Karpas-422 (cell line): ENCODE measurements around the gene CFAP221. TPM values are rescaled to one million over a fixed set of nuclear protein-coding genes. Genes with fewer than 3 reads are reported as not detected.

ENCODE experiments used
- DNase-seq: peaks from one replicate; pipeline ENCODE4 v3.0.0-alpha.2; 2015
- H2AFZ ChIP-seq: fragments of 200-600 bp; sonication (generic); 2 replicates; pipeline ENCODE4 v1.6.1; 2014; ENCODE audit warnings: antibody characterized with exemption, low read length, mixed read lengths
- H3K27ac ChIP-seq: fragments of 200-600 bp; sonication (generic); 2 replicates; pipeline ENCODE4 v1.5.1; 2014; ENCODE audit warnings: mild to moderate bottlenecking, low read length, moderate library complexity
- H3K27me3 ChIP-seq: fragments of 200-600 bp; sonication (generic); 2 replicates; pipeline ENCODE4 v1.6.1; 2014; ENCODE audit warnings: low read length, mixed read lengths
- H3K36me3 ChIP-seq: fragments of 200-600 bp; sonication (generic); 2 replicates; pipeline ENCODE4 v1.6.1; 2014; ENCODE audit warnings: low read length, mixed read lengths; ENCODE audit not compliant: insufficient read depth
- H3K4me1 ChIP-seq: fragments of 200-600 bp; sonication (generic); 2 replicates; pipeline ENCODE4 v1.6.1; 2014; ENCODE audit warnings: mild to moderate bottlenecking, low read length, mixed read lengths
- H3K4me2 ChIP-seq: fragments of 200-600 bp; sonication (generic); 2 replicates; pipeline ENCODE4 v1.6.1; 2014; ENCODE audit warnings: low read length, low read depth, mild to moderate bottlenecking; ENCODE audit not compliant: poor library complexity, severe bottlenecking
- H3K4me3 ChIP-seq: fragments of 200-600 bp; sonication (generic); 2 replicates; pipeline ENCODE4 v1.5.1; 2014; ENCODE audit warnings: mild to moderate bottlenecking, antibody characterized with exemption, low read length, mixed read lengths
- H3K79me2 ChIP-seq: fragments of 200-600 bp; sonication (generic); 2 replicates; pipeline ENCODE4 v1.6.1; 2014; ENCODE audit warnings: mild to moderate bottlenecking, low read length, mixed read lengths
- H3K9ac ChIP-seq: fragments of 200-600 bp; sonication (generic); 2 replicates; pipeline ENCODE4 v1.6.0; 2014; ENCODE audit warnings: low read length
- H3K9me2 ChIP-seq: fragments of 200-600 bp; sonication (generic), shearing (Covaris generic); replicated peaks from 2 replicates; pipeline ENCODE4 v1.6.0; 2014; ENCODE audit warnings: mild to moderate bottlenecking, low read length, moderate library complexity; ENCODE audit not compliant: insufficient read depth
- H3K9me3 ChIP-seq: fragments of 300-700, 200-600 bp; sonication (generic); 2 replicates; pipeline ENCODE4 v1.6.1; 2014; ENCODE audit warnings: low read length, mixed read lengths
- H4K20me1 ChIP-seq: fragments of 200-600 bp; sonication (generic); 2 replicates; pipeline ENCODE4 v1.6.1; 2014; ENCODE audit warnings: mild to moderate bottlenecking, antibody characterized with exemption, low read length, low read depth; ENCODE audit not compliant: insufficient read depth
- total RNA-seq: library from RNA; depleted of rRNA; stranded (reverse); fragments of >200 nt; shearing (Covaris generic); gene quantifications from 2 replicates; pipeline ENCODE4 v1.2.3, GENCODE V29; 2014; ENCODE audit warnings: low replicate concordance

CFAP221 gene
- total RNA-seq, 1 experiment from 2014 or later, result not detected

DNA sequence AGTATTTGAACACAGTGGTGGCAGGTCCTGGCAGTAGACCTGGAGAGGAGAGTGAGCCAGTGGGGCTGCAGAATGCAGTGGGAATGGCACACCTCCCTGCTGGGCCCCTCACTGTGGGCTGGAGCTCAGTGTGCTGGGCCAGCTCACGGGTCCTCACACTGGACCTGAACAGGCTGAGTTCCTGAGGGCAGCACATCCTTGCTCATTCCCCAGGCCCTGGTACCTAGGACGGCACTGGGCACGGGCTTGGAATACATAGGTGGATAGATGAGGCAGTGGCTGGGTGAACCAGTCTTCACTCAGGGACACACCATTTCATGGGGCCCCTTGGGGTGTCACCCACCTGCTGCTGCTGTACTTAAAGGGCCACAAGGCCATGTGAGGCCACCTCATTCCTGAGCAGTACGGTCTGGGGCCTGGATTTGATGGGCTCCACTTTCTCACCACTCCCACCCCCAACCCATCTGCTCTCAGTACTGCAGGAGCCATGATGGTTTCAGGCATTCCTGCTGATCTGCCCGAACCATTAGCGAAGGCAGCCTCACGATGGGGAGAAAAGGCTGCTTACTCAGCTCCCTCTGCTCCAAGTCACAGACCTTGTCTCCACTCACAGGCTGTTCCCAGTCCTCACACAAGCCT, 138.9 kb downstream of the CFAP221 start:
- Histone ChIP-seq H3K4me3 (no peak overlapping the region), H3K9ac (no peak overlapping the region), H3K4me2 (no peak overlapping the region), H4K20me1 (peaks cover 22% of the 10 kb centered on the region), H3K9me3 (no peaks in the 10 kb centered on the region), H3K27me3 (no peaks in the 10 kb centered on the region), H3K79me2 (peaks cover 29% of the 10 kb centered on the region), H3K9me2 (no peaks in the 10 kb centered on the region), H2AFZ (no peak overlapping the region), H3K27ac (no peak overlapping the region), H3K4me1 (peaks cover 12% of the 10 kb centered on the region), H3K36me3 (peaks cover 7% of the 10 kb centered on the region)
- DNase-seq, result no peak

DNA sequence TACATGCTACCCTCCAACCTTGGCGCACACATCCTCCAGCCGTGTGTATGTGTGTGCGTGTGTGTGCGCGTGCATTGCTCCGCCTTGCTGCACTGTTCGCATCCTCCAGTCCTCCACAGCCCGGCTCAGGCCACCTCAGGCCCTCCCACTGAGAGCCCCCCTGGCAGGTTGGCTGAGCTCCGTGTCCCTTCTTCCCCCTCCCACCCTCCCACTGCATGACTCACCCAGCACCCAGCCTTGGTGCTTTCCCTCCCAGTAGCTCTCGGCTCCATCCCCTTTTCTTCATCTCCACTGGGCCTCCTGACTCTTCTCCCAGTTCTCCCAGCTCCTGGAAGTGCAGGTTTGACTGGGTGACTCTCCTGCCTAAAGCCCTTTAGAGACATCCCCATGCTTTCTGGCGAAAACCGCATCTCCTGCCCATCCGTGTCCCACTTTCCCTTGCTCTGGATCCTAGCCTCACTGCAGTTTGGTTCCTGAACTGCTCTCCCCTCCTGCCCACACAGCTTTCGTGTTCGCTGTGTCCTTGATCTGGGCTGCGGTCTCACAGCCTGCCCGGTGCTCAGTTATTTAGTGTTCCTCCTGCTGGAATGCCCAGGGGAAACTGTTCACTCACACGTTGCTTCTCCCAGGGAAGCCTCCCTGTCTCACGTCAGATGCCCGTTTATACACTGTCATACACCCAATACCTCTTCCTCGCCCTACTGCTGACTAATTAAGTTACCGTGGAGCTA, 139.6 kb downstream of the CFAP221 start:
- DNase-seq, result no peak
- peaks cover 22% of the 10 kb centered on the region for H4K20me1 ChIP-seq
- H3K4me1 ChIP-seq, result peaks cover 10% of the 10 kb centered on the region
- H3K9me2 ChIP-seq, result no peaks in the 10 kb centered on the region
- H2AFZ ChIP-seq, result no peak overlapping the region
- H3K4me2 ChIP-seq, result no peak overlapping the region
- no peak overlapping the region for H3K27ac ChIP-seq
- H3K4me3 ChIP-seq, result no peak overlapping the region
- H3K79me2 ChIP-seq, result peaks cover 29% of the 10 kb centered on the region
- no peaks in the 10 kb centered on the region for H3K9me3 ChIP-seq
- no peaks in the 10 kb centered on the region for H3K27me3 ChIP-seq
- peaks cover 7% of the 10 kb centered on the region for H3K36me3 ChIP-seq
- no peak overlapping the region for H3K9ac ChIP-seq

DNA sequence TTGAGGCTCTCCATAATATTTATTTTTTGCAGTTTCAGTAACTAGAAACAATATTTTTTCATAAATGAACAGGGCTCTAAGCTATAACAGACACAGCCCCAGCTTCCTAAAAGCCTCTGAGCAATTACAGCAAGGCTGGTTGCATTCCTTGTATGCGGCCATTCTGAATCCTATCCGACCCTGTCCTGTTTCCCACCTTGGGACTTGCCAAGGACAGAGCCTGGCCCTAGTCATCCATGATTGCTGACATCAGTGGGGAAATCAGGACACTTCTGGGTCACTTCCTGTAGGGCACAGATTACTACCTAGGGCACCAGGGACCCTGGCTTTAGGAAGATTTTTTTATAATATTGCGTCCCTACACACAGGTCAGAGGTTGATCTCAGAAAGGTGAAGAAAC, 140.3 kb downstream of the CFAP221 start:
- peaks cover 7% of the 10 kb centered on the region for H3K36me3 ChIP-seq
- H3K4me3 ChIP-seq, result no peak overlapping the region
- H3K27me3 ChIP-seq, result no peaks in the 10 kb centered on the region
- no peak overlapping the region for H3K27ac ChIP-seq
- no peak overlapping the region for H3K9ac ChIP-seq
- H3K4me2 ChIP-seq, result no peak overlapping the region
- DNase-seq, result no peak
- peaks cover 10% of the 10 kb centered on the region for H3K4me1 ChIP-seq
- H3K9me3 ChIP-seq, result no peaks in the 10 kb centered on the region
- no peaks in the 10 kb centered on the region for H3K9me2 ChIP-seq
- H2AFZ ChIP-seq, result no peak overlapping the region
- peaks cover 23% of the 10 kb centered on the region for H3K79me2 ChIP-seq
- peaks cover 22% of the 10 kb centered on the region for H4K20me1 ChIP-seq

DNA sequence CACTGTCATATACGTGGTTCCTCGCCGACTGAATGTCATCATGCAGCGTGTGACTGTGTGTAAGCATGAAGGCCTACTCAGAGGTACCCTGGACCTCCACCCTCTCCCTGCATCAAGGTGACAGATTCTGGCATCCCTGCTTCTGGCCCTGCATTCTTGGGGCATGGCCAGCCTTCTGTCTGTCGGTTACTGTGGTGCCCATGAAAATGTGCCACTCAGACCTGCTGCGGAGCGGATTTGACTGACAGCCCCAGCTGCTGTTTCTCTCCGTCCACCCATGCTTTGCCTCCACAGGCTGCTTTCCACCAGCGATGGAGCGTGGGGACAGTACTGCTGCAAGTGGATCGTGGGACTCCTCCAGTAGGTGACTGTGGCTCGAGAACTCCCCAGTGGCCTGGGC, 144.4 kb downstream of the CFAP221 start:
- Histone ChIP-seq H3K4me1 (no peaks in the 10 kb centered on the region), H3K9ac (no peak overlapping the region), H3K9me3 (no peaks in the 10 kb centered on the region), H3K36me3 (no peaks in the 10 kb centered on the region), H4K20me1 (no peaks in the 10 kb centered on the region), H3K27me3 (no peaks in the 10 kb centered on the region), H2AFZ (no peak overlapping the region), H3K9me2 (no peaks in the 10 kb centered on the region), H3K4me3 (no peak overlapping the region), H3K79me2 (no peaks in the 10 kb centered on the region), H3K4me2 (no peak overlapping the region), H3K27ac (no peak overlapping the region)
- no peak for DNase-seq

DNA sequence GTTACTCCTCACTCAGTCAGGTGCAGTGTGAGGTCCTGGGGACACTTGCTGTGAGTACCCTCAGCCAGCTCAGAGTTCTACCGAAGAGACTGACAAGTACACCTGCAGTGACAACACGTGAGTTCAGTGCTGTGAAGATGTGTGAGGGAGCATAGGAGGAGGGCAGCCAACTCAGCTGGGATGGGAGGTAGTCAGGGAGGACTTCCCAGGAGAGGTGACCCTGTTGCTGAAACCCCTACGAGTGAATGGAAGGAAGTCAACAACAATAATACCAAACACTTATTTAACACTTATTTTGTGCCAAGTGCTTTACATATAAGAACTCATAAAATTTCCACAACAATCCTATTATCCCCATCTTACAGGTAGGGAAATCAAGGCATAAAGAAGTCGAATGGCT, 145.0 kb downstream of the CFAP221 start:
- H3K4me3 ChIP-seq, result no peak overlapping the region
- no peaks in the 10 kb centered on the region for H3K36me3 ChIP-seq
- DNase-seq, result no peak
- no peaks in the 10 kb centered on the region for H3K79me2 ChIP-seq
- no peak overlapping the region for H3K9ac ChIP-seq
- no peaks in the 10 kb centered on the region for H3K9me2 ChIP-seq
- H4K20me1 ChIP-seq, result no peaks in the 10 kb centered on the region
- H3K27me3 ChIP-seq, result no peaks in the 10 kb centered on the region
- H3K4me1 ChIP-seq, result no peaks in the 10 kb centered on the region
- no peak overlapping the region for H3K27ac ChIP-seq
- no peak overlapping the region for H2AFZ ChIP-seq
- H3K4me2 ChIP-seq, result no peak overlapping the region
- no peaks in the 10 kb centered on the region for H3K9me3 ChIP-seq

DNA sequence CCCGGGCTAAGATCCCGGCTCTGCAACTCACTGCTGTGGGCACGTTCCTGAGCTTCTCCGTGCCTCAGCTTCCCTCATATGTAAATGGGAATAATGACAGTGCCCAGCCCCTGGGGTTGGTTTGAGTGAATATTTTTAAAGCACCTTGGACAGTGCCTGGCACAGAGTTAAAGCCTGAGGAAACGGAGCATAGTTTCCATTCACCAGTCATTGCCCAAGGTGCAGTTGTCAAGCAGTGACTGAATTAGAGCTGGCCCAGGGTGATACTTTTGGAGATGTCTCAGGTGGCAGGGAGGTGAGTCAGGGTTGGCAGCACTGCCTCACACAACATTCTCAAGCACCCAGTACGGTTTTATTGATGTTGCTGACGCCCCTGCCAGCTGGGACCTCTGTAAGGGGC, 146.9 kb downstream of the CFAP221 start:
- Histone ChIP-seq H2AFZ (no peak overlapping the region), H3K9me2 (no peaks in the 10 kb centered on the region), H3K9me3 (no peaks in the 10 kb centered on the region), H3K4me3 (no peak overlapping the region), H3K4me1 (peaks cover 6% of the 10 kb centered on the region), H3K27ac (no peak overlapping the region), H3K4me2 (no peak overlapping the region), H3K36me3 (no peaks in the 10 kb centered on the region), H3K9ac (no peak overlapping the region), H3K27me3 (no peaks in the 10 kb centered on the region), H4K20me1 (no peaks in the 10 kb centered on the region), H3K79me2 (no peaks in the 10 kb centered on the region)
- DNase-seq, result no peak

DNA sequence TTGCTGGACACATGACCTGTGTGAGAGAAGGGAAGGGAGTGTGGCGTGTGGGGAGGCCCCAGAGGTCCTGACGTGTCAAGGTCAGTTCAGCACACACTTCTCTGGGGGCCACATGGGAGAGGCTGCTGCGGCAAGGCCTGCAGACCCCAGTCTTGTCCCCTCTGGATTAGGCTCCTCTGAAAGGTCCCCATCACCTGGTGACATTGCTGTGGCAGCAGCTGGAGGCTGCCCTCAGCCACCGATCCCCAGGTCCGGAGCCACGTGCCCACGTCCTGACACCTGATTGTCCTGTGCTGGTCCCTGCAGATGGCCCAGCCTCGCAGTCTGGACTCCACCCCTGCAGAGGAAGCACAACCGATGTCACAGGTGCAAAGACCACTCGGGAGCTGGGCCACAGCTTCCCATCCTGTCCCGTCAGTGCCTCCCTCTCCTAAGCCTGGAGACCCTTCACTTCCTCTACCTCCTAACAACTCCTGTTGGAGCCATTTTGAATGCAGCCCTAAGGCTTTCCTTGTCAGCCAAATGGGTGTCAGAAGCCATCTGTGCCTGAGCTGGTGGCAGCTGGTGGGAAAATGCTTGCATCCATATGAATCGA, 147.5 kb downstream of the CFAP221 start:
- Histone ChIP-seq H3K9ac (no peak overlapping the region), H3K4me3 (no peak overlapping the region), H3K36me3 (no peaks in the 10 kb centered on the region), H2AFZ (no peak overlapping the region), H3K9me2 (no peaks in the 10 kb centered on the region), H3K27me3 (no peaks in the 10 kb centered on the region), H3K4me1 (peaks cover 12% of the 10 kb centered on the region), H4K20me1 (no peaks in the 10 kb centered on the region), H3K4me2 (no peak overlapping the region), H3K9me3 (no peaks in the 10 kb centered on the region), H3K27ac (no peak overlapping the region), H3K79me2 (no peaks in the 10 kb centered on the region)
- DNase-seq, result no peak

DNA sequence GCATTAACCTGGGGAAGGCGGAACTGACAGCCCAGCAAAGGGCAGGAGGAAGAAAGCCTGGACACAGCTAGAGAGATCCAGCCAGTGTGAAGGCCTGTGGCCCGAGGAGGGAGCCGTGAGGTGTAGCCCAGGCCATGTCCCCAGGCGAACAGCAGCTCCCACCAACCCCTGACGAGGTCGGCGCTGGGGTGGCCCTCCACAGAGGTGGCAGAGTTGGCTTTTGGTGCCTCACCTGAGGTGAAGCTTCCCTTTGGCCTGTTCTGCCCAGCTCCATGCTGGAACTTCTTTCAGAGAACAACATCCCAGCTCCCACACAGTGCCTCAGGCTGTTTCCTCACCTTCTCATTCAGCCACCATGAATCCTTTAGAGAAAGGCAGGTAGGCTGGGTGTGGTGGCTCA, 148.1 kb downstream of the CFAP221 start:
- H3K27me3 ChIP-seq, result no peaks in the 10 kb centered on the region

More for the DNA sequence above, 148.1 kb downstream of the CFAP221 start:
- H3K9ac ChIP-seq, result no peak overlapping the region
- H3K9me3 ChIP-seq, result no peaks in the 10 kb centered on the region
- H3K4me2 ChIP-seq, result no peak overlapping the region
- H3K4me3 ChIP-seq, result no peak overlapping the region
- H3K27ac ChIP-seq, result no peak overlapping the region
- no peaks in the 10 kb centered on the region for H3K9me2 ChIP-seq
- no peaks in the 10 kb centered on the region for H3K79me2 ChIP-seq
- H4K20me1 ChIP-seq, result no peaks in the 10 kb centered on the region
- no peak overlapping the region for H2AFZ ChIP-seq
- H3K36me3 ChIP-seq, result no peaks in the 10 kb centered on the region
- peaks cover 17% of the 10 kb centered on the region for H3K4me1 ChIP-seq
- no peak for DNase-seq
